ENCODE data around the gene MROH2B. TPM values are rescaled to one million over a fixed set of nuclear protein-coding genes. Genes with fewer than 3 reads are reported as not detected.

Gene MROH2B
- total RNA-seq, 2 experiments from 2014 or later, result not detected

DNA sequence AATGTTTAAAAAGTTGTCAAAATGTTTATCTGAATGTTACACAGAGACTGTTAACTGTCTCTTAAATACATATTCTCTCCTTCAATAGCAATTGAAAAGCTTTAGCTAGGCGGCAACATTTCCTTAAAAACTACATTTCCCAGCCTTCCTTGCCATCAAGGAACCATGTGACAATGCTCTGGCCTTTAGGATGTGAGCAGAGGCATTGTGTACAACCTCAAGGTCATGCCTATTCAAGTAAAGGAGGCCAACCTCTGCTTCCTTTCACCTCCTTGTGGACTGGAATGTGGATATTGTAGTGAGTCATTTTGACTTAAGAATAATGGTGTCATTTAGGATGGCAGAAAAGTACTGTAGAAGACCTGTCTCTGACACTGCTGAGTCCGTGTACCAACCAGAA lies 23.7 kb upstream of the MROH2B start:
- H3K27ac ChIP-seq (ENCODE audit: low read depth in 1 of 2, low read length in 2 of 2), result no peak overlapping the region
- Mint-ChIP-seq H3K27ac (no peak overlapping the region), H3K4me1 (ENCODE audit: low read depth) (no peaks in the 10 kb centered on the region), H3K27me3 (no peaks in the 10 kb centered on the region), H3K36me3 (ENCODE audit: low read depth) (no peaks in the 10 kb centered on the region), H3K9me3 (peaks cover 9% of the 10 kb centered on the region), H3K4me3 (no peak overlapping the region)
- no peaks in the 10 kb centered on the region for H3K4me1 ChIP-seq (ENCODE audit: insufficient read depth, low read length)
- POLR2A ChIA-PET, result no interaction called here
- intact Hi-C loops (cut with DNase I, micrococcal nuclease), result no loop called here
- no peak overlapping the region for H3K4me3 ChIP-seq (ENCODE audit: low read length)
- TF ChIP-seq, protein P1, sequence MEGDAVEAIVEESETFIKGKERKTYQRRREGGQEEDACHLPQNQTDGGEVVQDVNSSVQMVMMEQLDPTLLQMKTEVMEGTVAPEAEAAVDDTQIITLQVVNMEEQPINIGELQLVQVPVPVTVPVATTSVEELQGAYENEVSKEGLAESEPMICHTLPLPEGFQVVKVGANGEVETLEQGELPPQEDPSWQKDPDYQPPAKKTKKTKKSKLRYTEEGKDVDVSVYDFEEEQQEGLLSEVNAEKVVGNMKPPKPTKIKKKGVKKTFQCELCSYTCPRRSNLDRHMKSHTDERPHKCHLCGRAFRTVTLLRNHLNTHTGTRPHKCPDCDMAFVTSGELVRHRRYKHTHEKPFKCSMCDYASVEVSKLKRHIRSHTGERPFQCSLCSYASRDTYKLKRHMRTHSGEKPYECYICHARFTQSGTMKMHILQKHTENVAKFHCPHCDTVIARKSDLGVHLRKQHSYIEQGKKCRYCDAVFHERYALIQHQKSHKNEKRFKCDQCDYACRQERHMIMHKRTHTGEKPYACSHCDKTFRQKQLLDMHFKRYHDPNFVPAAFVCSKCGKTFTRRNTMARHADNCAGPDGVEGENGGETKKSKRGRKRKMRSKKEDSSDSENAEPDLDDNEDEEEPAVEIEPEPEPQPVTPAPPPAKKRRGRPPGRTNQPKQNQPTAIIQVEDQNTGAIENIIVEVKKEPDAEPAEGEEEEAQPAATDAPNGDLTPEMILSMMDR (IDR thresholded peaks at IDR 0.05), result no peak
- H3K36me3 ChIP-seq (ENCODE audit: insufficient read depth, low read length), result no peaks in the 10 kb centered on the region
- CTCF ChIA-PET, result no interaction called here
- H3K27me3 ChIP-seq (ENCODE audit: control insufficient read depth in 1 of 2, insufficient read depth in 2 of 2, low read length in 2 of 2), result no peaks in the 10 kb centered on the region
- ATAC-seq (ENCODE audit: poor library complexity), result no peak
- no peak for DNase-seq
- H3K9me3 ChIP-seq (ENCODE audit: control insufficient read depth in 1 of 2, insufficient read depth in 1 of 2, low read length in 2 of 2), result peaks cover 0 to 4% of the 10 kb centered on the region in 2 experiments

DNA sequence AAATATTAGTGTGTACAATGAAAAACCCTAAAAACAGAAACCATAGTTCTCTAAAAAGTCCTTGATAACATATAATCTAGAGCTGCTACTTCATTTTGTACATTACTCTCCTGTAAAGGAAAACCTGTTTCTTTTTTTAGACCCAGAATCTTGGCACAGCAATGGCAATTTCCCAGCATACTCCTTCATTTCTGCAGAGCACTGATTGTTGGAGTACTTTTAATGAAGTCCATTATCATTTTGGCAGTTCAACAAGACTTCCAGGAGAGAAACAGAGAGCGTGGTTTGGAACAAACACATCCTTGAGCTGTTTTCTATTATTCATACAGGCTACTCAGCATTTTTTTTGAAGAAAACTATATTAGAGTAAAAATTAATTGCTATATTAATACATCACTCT lies 22.7 kb upstream of the MROH2B start:
- no peaks in the 10 kb centered on the region for H3K4me1 Mint-ChIP-seq (ENCODE audit: low read depth)
- H3K4me3 Mint-ChIP-seq, result no peak overlapping the region

DNA sequence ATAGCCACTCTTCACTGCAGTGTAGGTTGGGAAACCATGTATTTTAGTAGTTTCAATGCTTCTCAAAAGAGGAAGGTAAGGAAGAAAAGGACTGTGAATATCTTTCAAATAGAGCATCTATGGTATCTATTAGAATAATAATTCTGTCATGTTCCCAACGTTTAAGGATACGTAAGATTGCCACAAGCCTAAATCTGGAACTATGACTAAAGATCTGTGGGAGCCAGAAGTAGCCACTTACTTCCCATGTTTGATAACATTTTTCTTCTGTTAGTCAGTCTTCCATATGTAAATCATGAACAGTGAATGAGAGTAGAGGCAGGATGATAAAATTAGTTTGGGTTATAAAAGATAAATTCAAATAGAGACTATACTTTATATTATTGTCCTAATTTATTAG lies 16.3 kb upstream of the MROH2B start:
- Histone ChIP-seq H3K4me3 (ENCODE audit: low read length) (no peak overlapping the region), H3K27ac (ENCODE audit: low read depth in 1 of 2, low read length in 2 of 2) (no peak overlapping the region), H3K9me3 (ENCODE audit: control insufficient read depth in 1 of 2, insufficient read depth in 1 of 2, low read length in 2 of 2) (peaks cover 0 to 4% of the 10 kb centered on the region in 2 experiments), H3K36me3 (ENCODE audit: insufficient read depth, low read length) (no peaks in the 10 kb centered on the region), H3K4me1 (ENCODE audit: insufficient read depth, low read length) (no peaks in the 10 kb centered on the region), H3K27me3 (ENCODE audit: control insufficient read depth in 1 of 2, insufficient read depth in 2 of 2, low read length in 2 of 2) (no peaks in the 10 kb centered on the region)
- intact Hi-C loops (cut with DNase I, micrococcal nuclease), result no loop called here
- ChIA-PET CTCF (no interaction called here), POLR2A (no interaction called here)
- DNase-seq, result no peak
- TF ChIP-seq, protein P1 (IDR thresholded peaks at IDR 0.05), result no peak
- no peaks in the 10 kb centered on the region for H3K27me3 Mint-ChIP-seq
- no peak overlapping the region for H3K27ac Mint-ChIP-seq
- ATAC-seq (ENCODE audit: poor library complexity), result no peak
- no peaks in the 10 kb centered on the region for H3K4me1 Mint-ChIP-seq (ENCODE audit: low read depth)
- H3K4me3 Mint-ChIP-seq, result no peak overlapping the region
- peaks cover 7% of the 10 kb centered on the region for H3K9me3 Mint-ChIP-seq
- H3K36me3 Mint-ChIP-seq (ENCODE audit: low read depth), result no peaks in the 10 kb centered on the region

More for the DNA sequence above, 22.7 kb upstream of the MROH2B start:
- TF ChIP-seq, protein P1 (IDR thresholded peaks at IDR 0.05), result no peak
- H3K27me3 Mint-ChIP-seq, result no peaks in the 10 kb centered on the region
- Histone ChIP-seq H3K36me3 (ENCODE audit: insufficient read depth, low read length) (no peaks in the 10 kb centered on the region), H3K4me1 (ENCODE audit: insufficient read depth, low read length) (no peaks in the 10 kb centered on the region), H3K27ac (ENCODE audit: low read depth in 1 of 2, low read length in 2 of 2) (no peak overlapping the region), H3K4me3 (ENCODE audit: low read length) (no peak overlapping the region), H3K9me3 (ENCODE audit: control insufficient read depth in 1 of 2, insufficient read depth in 1 of 2, low read length in 2 of 2) (peaks cover 0 to 4% of the 10 kb centered on the region in 2 experiments), H3K27me3 (ENCODE audit: control insufficient read depth in 1 of 2, insufficient read depth in 2 of 2, low read length in 2 of 2) (no peaks in the 10 kb centered on the region)
- H3K36me3 Mint-ChIP-seq (ENCODE audit: low read depth), result no peaks in the 10 kb centered on the region
- no peak for DNase-seq
- H3K27ac Mint-ChIP-seq, result no peak overlapping the region
- peaks cover 9% of the 10 kb centered on the region for H3K9me3 Mint-ChIP-seq
- ATAC-seq (ENCODE audit: poor library complexity), result no peak
- CTCF ChIA-PET, result no interaction called here
- intact Hi-C loops (cut with DNase I, micrococcal nuclease), result no loop called here
- POLR2A ChIA-PET, result no interaction called here

Measured in CD4-positive, alpha-beta T cell (primary cell).